ENCODE data around the gene ATP11A.

The ATP11A gene

GRCh38 chr13:112725346-112726015 is 35.6 kb downstream of the ATP11A start:
- no peak for DNase-seq (ENCODE audit: low spot score)

GRCh38 chr13:112726016-112726767 is 36.4 kb downstream of the ATP11A start:
- DNase-seq (ENCODE audit: low spot score), result no peak

GRCh38 chr13:112727581-112727980 is 37.7 kb downstream of the ATP11A start:
- no peak for DNase-seq (ENCODE audit: low spot score)

- no peak for DNase-seq (ENCODE audit: low spot score)
Observed at GRCh38 chr13:112728375-112729126, 38.7 kb downstream of the ATP11A start.

DNA sequence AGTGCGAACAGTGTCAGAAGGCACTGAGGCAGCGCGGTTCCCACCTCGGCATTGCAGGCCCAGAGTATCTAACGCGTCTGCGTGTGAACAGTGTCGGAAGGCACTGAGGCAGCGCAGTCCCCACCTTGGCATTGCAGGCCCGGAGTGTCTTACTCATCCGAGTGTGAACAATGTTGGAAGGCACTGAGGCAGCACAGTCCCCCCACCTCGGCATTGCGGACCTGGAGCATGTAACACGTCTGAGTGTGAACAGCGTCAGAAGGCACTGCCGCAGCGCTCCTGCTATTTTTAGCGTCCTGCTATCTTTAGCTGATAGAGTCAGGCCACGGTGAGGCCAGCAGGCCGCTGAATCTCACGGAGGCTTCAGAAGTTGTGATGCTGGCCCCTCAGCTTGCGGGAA is 39.6 kb downstream of the ATP11A start:
- no peak for DNase-seq (ENCODE audit: low spot score)

- DNase-seq (ENCODE audit: low spot score), result no peak
Observed at GRCh38 chr13:112730157-112730671, 40.4 kb downstream of the ATP11A start.

DNA sequence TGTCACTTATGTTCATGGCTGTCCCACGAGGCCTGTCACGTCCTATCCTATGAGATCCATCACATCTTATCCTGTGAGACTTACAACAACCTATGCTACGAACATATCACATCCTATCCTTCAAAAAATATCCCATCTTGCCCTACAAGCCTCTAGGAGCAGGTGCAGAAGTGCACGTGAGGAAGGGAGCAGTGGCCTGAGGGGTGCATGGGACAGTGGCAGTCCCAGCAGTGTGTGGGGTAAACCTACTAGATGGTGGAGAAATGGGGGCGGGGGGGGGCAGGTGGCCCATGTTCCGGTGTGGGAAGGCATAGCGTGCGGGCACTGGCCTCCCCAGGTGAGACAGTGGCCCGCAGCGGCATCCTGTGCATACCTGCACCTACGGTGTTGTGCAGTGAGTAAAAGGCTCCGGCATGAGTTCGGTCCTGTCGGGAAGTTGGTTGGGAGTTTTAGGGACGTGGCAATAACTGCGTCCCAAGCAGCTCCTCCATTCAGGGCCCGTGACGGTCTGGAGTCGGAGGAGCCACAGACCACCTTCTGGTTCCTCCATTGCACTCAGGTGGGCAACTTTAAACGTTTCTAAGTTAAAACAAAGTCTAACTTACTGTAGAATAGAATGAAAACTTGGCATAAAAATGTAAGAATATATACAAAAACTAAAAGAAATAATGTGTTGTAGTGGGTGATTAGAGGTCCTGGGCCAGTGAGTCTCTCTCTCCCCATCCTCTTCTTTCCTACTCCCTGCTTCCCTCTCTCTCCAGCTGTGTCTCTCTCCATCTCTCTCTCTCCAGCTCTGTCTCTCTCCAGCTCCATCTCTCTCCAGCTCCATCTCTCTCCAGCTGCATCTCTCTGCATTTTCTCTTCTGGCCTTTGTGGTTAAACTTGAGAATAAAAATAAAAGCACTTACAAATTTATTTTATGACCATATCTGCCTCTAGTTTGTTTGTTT is 42.1 kb downstream of the ATP11A start:
- no peak for DNase-seq (ENCODE audit: low spot score)

DNA sequence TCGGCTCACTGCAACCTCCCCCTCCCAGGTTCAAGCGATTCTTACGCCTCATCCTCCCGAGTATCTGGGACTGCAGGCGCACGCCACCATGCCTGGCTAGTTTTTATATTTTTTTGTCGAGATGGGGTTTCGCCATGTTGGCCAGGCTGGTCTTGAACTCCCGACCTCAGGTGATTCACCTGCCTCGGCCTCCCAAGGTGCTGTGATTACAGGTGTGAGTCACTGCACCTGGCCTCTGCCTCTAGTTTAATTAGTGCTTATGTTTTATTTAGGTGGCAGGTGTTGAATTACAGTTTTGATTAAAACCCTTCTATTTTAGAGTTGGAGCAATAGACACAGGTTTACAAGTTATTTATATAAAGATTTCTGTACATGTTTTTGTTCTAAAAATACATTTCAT is 42.8 kb downstream of the ATP11A start:
- no peak for DNase-seq (ENCODE audit: low spot score)

- no peak for DNase-seq (ENCODE audit: low spot score)
Observed at GRCh38 chr13:112733112-112733511, 43.3 kb downstream of the ATP11A start.

DNA sequence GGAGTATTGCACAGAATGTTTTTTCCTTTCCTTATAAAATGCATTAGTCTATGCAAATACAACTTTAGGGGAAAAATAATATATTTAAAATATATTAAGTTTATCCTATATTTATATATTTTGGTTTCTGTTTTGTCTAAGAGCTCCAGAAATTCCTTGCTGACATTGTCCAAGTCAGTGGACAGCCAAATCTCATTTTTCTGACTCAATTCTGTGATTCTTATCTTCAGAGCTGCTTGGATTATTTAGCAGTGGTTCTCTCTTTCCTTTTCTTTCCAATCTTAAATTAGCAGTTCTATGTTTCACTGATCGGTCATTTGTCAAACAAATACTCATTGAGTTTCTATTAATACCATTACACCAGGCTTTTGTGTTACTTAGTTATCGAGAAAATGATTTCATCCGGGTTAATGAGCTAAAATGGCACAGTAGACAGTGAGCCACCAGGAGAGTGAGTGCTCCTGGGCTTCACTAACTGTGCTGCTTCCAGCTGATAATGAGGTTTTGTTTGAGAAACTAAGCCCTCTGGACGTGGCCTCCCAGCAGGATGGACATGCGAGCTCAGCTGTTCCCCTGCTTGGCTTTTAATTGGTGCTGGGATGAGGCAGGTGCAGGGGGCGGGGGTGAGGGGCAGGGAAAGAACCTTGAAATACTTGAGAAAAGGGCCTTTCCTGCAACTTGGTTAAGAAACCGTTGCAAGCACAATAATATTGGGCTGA is 44.0 kb downstream of the ATP11A start:
- no peak for DNase-seq (ENCODE audit: low spot score)

GRCh38 chr13:112734696-112735547 is 45.1 kb downstream of the ATP11A start:
- DNase-seq (ENCODE audit: low spot score), result no peak

DNA sequence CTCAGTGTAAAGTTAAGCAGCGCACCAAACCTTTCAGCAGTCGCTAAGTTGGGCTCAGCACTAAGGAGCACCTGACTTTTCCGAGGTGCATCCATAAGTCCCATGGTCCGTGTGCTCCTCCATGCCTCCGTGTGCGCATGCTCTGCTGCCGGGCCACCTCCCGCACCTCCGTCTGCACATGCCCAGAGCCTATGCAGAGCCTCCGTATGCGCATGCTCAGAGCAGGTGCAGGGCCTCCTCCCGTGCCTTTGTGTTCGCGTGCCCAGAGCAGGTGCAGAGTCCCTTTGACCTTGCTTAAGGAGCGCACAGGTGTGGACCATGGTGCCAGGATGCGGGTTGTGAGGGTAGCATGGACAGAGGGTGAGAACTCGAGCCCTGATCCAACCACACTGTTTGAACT is 46.0 kb downstream of the ATP11A start:
- no peak for DNase-seq (ENCODE audit: low spot score)

- DNase-seq (ENCODE audit: low spot score), result no peak
Observed at GRCh38 chr13:112737294-112737693, 47.5 kb downstream of the ATP11A start.

DNA sequence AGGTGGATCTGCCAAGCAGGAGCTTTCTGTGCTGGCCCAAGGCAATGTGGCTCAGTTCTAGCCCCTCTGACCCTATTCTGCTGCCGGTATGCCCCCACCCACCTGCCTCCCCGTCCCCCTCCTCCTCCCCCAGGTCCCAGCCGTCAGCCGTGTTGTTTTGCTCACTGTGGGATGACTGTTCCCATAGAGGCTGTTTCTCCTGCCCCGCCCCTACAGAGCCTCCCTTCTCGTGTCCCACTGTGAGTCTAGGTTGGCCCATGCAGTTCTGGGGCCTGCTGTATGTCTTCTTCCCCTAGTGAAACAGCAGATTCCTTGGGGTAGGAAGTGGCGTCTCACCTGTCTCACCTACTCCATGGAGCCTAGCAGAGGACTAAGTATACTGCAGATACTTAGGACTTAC is 48.8 kb downstream of the ATP11A start:
- no peak for DNase-seq (ENCODE audit: low spot score)

- DNase-seq (ENCODE audit: low spot score), result no peak
Observed at GRCh38 chr13:112740502-112741131, 50.8 kb downstream of the ATP11A start.

DNA sequence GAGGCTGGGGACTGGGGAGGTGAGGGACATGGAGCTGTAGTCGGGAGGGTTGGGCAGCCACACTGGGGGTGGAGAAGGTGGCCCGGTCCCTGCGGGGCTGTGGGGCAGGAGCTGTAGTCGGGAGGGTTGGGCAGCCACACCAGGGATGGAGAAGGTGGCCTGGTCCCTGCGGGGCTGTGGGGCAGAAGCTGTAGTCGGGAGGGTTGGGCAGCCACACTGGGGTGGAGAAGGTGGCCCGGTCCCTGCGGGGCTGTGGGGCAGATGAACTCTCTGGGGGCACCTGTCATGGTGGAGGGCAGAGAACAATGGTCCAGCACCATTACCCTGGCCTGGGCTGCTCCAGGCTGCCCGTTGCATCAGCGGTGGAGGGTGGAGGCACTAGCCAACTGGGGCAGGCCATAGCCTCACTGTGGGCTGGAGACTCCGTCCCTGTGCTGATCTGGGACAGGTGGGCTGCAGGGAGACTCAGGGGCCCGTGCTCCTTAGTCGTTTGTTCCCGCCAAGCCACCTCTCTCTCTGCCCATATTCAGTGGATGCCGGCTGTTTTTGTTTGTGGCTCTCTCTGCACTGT is 51.4 kb downstream of the ATP11A start:
- DNase-seq (ENCODE audit: low spot score), result no peak

GRCh38 chr13:112741835-112742570 is 52.2 kb downstream of the ATP11A start:
- no peak for DNase-seq (ENCODE audit: low spot score)

GRCh38 chr13:112742583-112742982 is 52.7 kb downstream of the ATP11A start:
- DNase-seq (ENCODE audit: low spot score), result no peak

Data from D341Med (cell line).